ENCODE measurements around the gene RTTN. TPM values are rescaled to one million over a fixed set of nuclear protein-coding genes. Genes with fewer than 3 reads are reported as not detected.

RTTN gene
- total RNA-seq, 1 donor from 2014 or later: 6.9 TPM

DNA sequence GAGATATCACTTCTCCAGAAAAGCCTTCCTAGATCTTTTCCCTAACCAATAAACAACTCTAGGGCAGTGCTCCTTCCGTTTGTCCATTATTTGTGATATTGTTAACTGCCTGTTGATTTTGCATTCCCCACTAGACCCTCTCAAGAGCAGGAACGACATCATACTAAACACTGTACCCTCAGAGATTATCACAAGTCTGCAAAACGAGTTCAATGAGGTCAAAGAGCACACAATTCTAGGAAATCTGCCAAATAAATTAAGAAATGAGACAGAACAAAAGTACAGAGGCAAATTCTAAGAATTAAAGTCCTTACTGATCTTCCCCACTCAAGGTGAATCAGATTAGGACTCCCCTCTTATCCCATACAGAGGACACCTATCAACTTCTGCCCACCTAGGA, 7.6 kb downstream of the RTTN start:
- DNase-seq (ENCODE audit: low read depth): no peak

DNA sequence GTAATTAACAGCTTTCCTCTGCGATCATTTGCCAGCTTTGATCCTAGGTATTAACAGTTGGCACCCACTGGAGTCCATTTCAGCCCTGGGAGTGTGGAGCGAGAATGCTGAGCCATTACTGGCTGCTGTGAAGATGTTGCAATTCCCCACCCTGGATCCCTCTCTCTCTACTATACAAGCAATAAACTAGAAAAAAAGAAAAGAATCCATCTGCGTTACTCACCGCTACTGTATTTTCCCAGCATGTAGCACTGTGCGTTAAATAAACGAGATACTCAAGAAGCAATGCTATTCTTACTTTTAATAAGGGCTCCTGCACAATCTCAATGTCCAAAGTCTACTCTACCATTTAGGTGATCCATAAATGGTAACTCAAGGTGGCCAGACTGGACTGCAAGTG, 8.5 kb downstream of the RTTN start:
- DNase-seq (ENCODE audit: low read depth): peak; percentile 24

DNA sequence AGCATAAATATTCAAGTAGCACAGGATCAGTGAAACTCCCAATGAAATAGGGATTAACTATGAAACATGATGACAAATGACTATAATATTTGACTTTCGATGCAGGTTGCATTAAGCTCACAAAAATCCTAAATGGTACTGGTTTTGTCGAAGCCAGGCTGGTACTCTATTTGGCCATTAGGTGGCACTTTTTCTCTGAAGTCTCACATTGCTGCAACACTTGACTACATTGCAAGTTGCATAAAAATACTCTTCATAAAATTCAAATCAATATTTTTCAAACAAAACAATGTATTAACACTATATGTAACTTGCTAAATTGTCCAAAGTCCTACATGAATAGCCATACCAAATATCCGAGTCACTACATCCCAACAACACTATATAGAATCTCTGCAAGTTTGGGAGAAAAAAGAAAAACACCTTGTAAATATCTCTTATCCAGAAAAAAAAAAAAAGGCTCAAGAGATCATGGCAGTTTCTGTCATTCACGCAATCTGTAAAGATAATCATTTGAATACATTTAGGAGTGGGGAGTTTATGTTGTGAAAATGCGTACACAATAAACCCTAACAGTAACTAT, 9.5 kb downstream of the RTTN start:
- peak; percentile 63 for DNase-seq (ENCODE audit: low read depth)

DNA sequence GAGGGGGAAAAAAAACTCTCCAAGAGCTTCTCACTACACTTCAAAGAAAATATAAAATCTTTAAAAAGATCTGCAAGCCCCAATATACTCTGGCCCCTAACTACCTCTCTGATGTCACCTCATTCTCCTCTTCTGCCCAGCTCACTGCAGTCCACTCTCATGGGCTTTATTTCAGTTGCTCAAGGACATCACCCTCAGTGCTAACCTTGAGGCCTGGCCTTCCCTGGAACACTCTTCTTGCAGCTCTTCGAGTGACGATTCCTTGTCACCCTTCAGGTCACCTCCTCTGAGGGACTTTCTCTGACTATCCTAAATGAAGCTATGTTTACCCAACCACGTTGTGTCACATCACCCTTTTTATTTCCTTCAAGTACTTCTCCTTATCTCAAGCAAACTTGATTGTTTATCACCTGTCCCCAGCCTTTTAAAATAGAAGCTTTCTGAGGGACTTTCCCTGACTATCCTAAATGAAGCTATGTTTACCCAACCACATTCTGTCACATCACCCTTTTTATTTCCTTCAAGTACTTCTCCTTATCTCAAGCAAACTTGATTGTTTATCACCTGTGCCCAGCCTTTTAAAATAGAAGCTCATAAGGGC, 10.4 kb downstream of the RTTN start:
- DNase-seq (ENCODE audit: low read depth): no peak

DNA sequence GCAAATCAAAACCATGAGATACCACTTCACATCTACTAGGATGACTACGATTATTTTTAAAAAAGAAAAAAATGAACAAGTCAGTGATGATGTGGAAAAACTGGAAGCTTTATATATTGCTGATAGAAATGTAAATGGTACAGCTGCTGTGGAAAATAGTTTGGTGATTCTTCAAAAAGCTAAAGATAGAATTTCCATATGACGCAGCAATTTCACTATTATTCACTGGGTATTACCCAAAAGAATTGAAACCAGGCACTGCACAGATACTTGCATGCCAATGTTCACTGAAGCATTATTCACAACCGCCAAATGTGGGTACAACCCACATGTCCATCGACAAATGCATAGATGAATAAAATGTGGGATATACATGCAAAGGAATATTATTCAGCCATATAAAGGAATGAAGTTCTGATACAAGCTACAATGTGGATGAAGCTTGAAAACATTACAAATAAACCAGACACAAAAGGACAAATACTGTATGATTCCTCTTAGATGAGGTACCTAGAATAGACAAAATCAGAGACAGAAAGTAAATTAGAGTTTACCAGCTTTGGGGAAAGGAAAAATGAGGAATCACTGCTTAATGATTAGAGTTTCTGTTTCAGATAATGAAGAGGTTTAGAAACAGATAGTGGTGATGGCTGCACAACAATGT, 11.1 kb downstream of the RTTN start:
- no peak for DNase-seq (ENCODE audit: low read depth)

DNA sequence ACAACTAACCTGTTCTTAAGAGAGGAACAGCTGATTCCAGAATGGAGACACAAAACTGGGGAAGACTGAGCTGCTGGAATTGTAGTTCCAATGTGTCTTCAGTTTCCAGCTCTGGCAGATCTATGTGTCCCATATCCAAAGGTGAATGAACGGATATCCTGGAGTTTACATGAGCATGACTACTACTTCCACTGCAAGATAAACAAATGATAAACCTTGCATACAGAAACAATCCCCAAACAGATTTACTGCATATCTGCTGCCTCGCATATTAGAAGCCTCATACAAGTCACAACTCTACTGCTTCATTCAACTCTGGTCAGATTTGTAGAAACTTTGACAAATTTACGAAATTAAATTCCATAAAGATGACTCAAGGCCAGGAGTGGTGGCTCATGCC, 15.0 kb downstream of the RTTN start:
- DNase-seq (ENCODE audit: low read depth): no peak

DNA sequence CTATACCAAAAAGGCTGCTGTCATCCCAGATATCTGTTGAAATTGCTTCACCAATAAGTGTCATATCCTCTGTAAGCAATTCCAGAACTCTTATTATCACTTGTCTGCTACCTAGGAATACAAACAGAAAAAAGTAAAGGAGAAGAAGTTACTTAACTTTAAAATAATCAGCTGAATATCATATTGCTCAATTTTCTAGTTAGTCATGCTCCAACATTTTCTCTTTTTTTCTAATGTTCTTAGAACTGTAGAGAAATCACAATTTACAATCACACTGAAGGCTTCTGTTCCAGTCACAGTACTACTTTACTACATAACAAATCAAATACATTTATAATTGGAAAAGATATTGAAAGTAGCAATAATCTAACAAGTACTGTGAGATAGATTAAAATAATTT, 17.4 kb downstream of the RTTN start:
- no peak for DNase-seq (ENCODE audit: low read depth)

DNA sequence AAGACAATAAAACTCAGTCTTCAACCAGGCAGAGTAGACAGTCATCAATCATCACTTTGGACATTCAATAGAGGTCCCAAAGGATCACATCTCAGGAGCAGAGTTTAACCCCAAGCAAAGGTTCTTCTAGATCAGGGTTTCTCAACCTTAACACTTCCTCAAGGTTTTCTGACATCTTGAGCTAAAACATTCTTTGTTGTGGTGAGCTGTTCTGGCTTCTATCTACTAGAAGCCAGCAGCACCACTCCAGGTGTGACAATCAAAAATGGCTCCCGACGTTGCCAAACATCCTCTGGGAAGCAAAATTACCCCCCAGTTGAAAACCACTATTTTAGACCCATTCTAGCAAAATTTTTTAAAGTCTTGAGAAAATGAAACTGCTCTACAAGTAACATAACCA, 22.0 kb downstream of the RTTN start:
- DNase-seq (ENCODE audit: low read depth): no peak

DNA sequence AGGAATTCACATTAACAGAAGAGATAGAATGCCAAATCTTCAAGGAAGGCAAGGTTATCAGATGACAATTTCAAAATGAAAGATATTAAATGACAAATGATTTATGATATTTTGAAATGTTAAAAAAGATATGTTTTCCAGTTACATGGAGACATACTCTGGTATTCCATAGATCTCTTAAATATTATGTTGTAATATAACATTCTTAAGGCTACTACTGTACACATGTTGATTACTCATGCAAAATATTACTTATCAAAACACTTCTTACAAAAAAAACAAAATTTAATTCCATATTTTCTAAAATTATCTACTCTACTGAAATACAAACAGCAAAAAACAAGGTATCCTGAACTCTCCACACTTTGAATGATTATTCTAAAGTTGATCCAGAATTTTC, 22.9 kb downstream of the RTTN start:
- no peak for DNase-seq (ENCODE audit: low read depth)

DNA sequence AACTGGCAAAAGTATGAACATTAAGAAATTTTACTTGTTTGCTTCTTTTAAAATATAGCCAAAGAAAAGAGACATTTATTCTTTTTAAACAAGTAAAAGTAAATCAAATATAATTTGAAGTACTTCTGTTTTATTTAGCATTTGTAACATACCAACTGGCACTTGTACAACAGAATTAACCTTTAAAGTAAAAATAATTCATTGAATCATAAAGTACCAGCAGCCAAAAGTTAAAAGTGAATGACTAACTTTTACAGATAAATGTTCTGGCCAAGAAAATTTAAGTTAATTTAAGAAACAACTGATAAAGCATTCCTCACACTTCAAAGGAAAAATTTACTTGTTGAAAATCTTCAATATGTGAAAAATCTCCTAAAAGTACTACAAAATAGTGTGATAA, 23.8 kb downstream of the RTTN start:
- DNase-seq (ENCODE audit: low read depth): no peak

DNA sequence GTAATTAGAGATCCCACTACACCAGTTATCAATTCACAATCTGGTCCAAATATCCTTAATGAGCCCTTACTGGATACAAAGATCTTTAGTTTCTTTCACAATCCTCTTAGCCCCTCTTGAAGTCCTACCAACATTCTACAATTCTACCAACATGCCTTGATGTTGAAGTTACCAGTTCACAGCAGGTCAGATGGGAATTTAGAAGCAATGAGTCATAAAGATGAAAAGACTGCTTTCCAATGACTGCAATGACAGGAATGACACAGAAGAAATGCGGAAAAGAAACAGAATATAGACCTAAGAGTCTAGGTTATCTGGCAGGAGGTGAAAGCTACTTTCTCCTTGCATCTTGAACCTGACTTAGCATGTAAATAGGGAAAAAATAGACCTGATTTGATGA, 24.5 kb downstream of the RTTN start:
- DNase-seq (ENCODE audit: low read depth): peak; percentile 94

DNA sequence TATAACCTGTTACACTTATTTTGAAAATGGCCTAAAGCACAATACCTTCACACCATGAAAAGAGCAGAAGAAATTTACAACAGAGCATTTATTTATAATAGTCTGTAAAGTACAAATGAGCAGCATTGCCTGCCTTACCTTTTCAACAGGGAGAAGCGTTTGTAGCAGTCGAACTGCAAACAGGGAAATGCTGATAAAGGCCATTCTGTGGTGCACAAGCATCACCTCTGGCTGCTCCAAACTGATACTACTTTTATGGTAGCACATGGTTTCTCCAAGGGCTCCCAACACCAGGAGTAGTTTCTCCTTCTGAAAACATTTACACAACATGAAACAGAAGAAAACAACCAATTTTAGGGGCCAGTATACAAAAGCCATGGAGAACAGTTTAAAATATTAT, 28.9 kb downstream of the RTTN start:
- DNase-seq (ENCODE audit: low read depth): no peak

DNA sequence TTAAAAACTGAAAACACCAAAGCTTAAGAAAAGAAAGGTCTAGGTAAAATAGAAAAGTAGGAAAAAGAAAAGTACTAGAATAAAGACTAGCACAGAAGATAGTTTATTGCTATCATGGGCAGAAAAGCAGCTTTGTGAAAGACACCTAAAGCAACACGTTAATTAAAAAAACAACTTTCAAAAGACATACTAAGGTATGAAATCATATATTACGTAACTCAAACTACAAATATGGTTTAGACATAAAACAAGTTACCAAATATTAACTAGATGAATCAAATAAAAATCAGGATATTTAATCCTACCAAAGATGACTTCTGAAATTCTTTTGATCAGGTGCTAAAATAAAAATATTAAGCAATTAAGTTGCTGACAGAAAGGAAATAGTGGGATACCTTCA, 30.3 kb downstream of the RTTN start:
- DNase-seq (ENCODE audit: low read depth): no peak

DNA sequence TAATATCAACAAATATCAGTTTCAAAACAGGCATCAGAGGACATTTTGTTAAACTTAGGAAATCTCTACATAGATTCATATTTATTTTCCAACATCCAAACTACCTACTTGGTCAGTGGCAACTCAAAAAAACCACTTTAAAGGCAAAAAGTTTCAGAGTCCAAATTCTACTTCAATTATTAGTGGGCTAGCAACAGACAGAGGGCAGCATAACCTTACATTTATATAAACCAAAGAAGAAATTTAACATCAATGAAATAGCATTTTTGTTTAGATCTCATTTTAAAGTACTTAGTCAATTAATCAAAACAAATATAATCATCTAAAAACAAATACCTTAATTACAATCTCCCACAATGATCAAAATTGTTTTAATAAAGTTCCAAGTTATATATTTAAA, 33.3 kb downstream of the RTTN start:
- DNase-seq (ENCODE audit: low read depth): peak; percentile 32

DNA sequence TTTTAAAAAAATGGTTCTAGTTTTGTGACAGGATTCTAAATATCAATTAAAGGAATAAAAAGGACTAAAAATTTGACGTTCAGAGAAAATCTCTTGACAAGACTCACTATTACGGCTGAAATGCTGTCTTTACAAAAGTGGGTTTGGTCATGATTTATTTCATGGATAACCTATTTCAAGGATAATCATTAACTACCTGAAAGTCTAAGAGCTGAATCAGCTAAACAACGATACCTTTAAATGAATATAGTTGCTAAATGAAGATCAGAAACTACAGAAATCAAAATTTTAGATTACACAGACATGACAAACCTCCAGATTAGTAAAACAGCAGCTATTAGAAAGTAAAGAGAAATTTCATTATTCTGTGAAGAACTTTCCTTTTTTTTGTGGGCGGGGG, 35.7 kb downstream of the RTTN start:
- peak; percentile 83 for DNase-seq (ENCODE audit: low read depth)

DNA sequence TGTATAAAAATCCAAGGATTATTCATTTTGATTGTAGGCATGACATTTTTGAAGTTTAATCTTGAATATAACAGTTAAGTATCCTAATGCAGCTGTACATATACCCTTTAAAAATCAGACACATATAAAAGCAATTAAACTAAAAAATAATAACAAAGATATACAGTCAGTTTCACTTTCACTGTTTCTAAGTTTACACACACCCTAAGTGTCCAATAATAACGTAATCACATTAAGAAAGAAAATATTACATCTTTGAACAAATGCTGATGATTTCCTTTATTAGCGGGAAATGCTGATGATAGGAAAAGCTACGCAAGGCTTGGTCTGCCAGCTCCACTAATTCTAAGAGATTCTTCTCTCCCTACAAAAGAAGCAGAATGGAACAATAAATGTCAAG, 38.8 kb downstream of the RTTN start:
- DNase-seq (ENCODE audit: low read depth): no peak

DNA sequence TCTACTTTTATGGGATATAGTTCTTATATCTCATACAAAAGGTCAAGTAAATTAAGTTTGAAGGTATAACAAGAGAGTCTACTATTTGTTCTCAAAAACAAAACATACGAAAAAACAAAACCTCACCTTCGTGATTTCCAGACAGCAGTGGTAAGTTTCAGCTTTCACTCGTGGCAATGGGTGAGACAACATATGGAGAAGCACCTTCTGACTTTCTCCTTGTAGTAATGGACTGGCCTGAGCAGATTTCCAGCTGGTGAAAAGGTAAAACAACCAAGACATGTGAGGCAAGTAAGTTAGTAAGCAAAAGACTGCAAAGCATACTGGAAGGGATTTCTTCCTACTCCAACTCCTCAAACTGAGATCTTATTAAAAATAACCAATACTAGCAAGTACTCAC, 39.6 kb downstream of the RTTN start:
- peak; percentile 16 for DNase-seq (ENCODE audit: low read depth)

DNA sequence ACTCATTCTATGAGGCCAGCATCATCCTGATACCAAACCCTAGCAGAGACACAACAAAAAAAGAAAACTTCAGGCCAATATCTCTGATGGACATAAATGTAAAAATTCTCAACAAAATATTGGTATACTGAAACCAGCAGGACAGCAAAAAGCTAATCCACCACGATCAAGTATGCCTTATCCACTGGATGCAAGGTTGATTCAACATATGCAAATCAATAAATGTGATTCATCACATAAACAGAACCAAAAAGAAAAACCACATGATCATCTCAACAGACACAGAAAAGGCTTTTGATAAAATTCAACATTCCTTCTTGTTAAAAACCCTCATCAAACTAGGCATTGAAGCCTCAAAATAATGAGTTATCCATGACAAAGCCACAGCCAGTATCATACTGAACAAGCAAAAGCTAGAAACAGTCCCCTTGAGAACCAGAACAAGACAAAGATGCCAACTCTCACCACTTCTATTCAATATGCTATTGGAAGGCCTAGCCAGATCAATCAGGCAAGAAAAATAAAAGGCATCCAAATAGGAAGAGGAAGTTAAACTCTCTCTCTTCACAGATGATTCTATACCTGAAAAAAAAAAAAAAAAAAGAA, 45.3 kb downstream of the RTTN start:
- no peak for DNase-seq (ENCODE audit: low read depth)

DNA sequence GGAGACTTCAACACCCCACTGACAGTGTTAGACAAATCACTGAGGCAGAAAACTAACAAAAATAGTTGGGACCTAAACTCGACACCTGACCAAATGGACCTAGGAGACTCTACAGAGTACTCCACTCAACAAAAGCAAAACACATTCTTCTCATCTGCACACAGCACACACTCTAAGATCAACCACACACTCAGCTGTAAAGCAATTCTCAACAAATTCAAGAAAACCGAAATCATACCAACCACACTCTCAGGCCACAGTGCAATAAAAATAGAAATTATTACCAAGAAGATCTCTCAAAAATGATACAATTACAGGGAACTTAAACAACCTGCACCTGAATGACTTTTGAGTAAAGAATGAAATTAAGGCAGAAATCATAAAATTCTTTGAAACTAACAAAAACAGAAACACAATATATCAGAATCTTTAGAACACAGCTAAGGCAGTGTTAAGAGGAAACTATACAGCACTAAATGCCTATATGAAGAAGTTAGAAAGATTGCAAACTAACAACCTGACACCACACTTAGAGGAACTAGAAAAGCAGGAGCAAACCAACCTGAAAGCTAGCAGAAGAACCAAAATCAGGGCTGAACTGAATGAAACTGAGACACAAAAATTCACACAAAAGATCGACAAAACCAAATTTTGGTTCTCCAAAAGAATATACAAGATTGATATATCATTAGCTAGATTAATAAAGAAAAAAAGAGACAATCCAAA, 46.3 kb downstream of the RTTN start:
- DNase-seq (ENCODE audit: low read depth): no peak

DNA sequence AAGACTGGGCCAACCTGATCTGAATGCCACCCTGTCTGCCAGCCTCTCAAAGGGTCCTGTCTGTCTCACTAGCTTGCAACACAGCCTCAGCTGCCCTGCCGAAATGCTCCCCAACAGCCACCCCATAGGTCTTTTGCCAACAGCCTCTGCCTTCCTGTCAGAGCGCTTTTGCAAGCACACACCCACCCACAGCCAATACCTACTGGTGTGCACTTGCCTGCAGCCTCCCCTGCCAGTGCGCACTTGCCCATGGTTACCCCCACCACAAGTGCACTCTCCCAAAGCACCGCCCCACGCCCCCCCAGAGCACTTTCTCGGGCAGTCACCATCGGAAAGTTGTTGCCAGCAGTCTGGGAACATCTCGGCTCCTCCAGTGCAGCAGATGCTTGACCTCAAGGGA, 48.6 kb downstream of the RTTN start:
- DNase-seq (ENCODE audit: low read depth): no peak

DNA sequence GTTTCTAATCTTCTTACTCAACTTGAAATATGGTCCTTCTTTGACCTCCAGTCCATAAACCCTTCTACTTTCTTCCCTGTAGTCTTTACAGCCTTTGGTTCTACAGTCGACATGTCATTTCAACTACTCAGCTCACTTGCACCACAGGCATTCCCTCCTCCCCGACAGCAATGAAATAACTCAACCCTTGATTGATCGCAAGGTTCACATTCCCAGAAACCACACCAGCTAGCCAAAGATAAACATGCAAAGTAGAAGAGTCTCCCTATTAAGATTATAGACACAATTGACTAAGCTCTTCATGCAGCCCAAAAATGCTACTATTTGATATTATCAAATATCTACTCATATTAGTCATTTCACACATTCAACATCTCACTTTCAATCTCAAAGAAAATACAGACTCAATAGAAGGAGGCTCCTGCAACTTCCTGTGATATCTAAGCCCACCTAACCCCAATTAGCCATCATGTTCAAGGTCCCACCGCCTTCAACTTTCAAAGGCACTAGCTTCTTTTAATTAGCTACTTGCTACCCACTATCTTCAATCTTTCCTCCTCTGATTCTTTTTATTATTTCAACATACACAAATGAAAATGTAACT, 50.8 kb downstream of the RTTN start:
- DNase-seq (ENCODE audit: low read depth): peak; percentile 91

DNA sequence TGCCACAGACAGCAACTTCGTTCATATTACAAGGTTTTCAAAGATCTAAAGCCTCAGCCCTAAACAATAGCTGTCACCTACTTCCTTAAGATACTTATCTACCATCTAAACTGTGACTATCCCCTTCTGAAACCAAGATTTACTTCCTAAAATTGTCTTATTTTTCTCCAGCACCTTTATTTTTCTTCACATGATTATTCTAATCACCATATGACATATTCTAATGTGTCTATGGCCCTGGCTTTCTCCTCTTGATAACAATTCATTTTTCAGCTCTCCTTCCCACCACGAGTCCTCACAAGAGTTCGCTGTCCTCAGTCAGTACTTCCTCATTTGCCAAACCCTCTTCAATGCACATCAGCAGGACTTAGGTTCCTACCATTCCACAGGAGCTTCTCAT, 53.9 kb downstream of the RTTN start:
- no peak for DNase-seq (ENCODE audit: low read depth)

All from renal cortical epithelial cell (primary cell).